Germinal center (tissue), 1 donor: ENCODE results near the gene TMEM59.

Source experiments
- DNase-seq: peaks from one replicate; pipeline ENCODE4 v3.0.0; 2012; ENCODE audit warnings: mixed read lengths, low spot score

The TMEM59 gene

DNA sequence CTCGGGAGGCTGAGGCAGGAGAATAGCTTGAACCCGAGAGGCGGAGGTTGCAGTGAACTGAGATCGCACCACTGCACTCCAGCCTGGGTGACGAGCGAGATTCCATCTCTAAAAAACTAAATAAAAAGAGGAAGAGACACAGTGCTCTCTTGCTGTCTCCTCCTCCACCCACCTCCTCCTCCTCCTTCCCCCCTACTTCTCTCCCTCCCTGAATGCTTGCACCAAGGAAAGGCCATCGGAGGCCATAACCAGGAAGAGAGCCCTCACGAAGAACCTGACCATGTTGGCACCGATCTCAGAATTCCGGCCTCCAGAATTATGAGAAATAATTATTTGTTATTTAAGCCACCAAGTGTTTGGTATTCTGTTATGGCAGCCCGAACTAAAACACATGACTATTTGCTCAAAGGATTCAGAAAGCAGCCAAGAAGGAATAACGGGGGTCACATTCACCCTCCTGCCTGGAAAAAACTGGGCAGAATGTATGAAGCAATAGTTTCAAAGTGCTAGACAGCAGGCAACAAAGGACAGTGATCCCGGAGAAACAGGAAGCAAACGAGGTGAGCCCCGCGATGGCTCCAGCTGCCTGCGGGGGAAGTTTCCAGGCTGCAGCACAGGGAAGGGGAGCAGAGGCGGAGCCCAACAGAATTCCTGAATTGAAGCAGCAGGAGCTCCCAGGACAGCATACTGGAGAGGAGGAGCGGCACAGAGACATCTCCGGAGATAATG is 70.8 kb downstream of the TMEM59 start:
- no peak for DNase-seq

DNA sequence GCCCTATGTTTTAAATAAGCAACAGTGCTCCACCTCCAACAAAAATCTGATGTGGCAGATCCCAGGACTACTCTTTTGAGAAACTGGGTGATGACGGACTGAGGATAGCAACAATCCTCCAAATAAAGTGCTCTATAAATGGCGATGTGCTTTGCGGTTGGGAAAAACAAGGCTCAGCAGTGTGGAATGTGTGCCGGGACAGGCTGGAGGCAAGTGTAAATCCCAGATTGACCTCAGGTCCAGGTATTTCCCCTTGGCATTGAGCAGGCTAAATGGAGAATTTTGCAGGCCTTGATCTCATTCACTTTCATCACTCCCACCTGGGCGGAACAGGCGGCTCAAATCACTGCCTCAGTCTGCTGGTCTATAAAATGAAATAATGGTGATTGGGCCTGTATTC is 71.8 kb downstream of the TMEM59 start:
- no peak for DNase-seq

DNA sequence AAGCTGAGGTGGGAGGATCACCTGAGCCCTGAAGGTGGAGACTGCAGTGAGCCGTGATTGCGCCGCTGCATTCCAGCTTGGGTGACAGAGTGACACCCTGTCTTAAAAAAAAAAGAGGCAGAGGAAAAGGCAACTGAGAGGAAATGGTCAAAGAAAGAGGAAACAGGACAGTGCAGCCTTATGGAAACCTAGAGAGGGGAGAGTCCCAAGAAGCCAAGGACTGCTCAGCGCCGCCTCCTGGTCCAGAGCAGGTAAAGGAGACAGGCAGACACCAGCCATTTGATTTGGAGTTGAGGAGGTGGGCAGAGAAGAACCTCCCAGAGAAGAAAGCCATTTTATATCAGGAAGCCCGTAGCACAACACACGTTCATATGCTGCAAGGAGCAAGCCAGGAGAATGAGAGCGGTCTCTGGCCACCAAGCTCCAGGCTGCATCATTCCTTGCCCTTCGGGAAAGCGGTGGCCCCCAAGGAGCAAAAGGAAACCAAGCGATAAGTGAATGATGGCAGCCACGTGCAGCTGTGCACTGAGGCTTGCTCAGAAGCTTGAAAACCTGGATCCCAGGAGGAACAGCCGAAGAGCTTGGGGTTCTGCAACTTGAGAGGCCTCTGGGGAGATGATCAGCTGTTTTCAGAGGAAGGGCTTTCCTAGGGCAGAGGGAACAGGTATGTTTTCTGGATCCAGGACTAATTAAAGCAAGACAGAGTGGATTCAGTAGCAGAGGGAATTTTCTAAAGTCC is 73.1 kb downstream of the TMEM59 start:
- DNase-seq: no peak
